ENCODE data around the gene ATOSB.

Gene ATOSB

GRCh38 chr9:35107297-35108290 lies 8.1 kb downstream of the ATOSB start:
- H3K4me3 ChIP-seq (ENCODE audit: control insufficient read depth, low read depth, low read length) = no peak overlapping the region
- no peak for DNase-seq (ENCODE audit: low read depth)
- TF ChIP-seq CTCF (IDR thresholded peaks at IDR 0.05; ENCODE audit: control insufficient read depth, insufficient read depth, low read depth, low read length, missing control alignments) = no peak

GRCh38 chr9:35106343-35106730 lies 9.3 kb downstream of the ATOSB start:
- no peak for TF ChIP-seq CTCF (IDR thresholded peaks at IDR 0.05; ENCODE audit: control insufficient read depth, insufficient read depth, low read depth, low read length, missing control alignments)
- no peak overlapping the region for H3K4me3 ChIP-seq (ENCODE audit: control insufficient read depth, low read depth, low read length)
- no peak for DNase-seq (ENCODE audit: low read depth)

- TF ChIP-seq CTCF (IDR thresholded peaks at IDR 0.05; ENCODE audit: control insufficient read depth, insufficient read depth, low read depth, low read length, missing control alignments) = no peak
These were observed 9.9 kb downstream of the ATOSB start for GRCh38 chr9:35105571-35106342.

GRCh38 chr9:35105126-35105525 lies 10.5 kb downstream of the ATOSB start:
- no peak overlapping the region for H3K4me3 ChIP-seq (ENCODE audit: control insufficient read depth, low read depth, low read length)
- no peak for DNase-seq (ENCODE audit: low read depth)
- no peak for TF ChIP-seq CTCF (IDR thresholded peaks at IDR 0.05; ENCODE audit: control insufficient read depth, insufficient read depth, low read depth, low read length, missing control alignments)

More at GRCh38 chr9:35105571-35106342, 9.9 kb downstream of the ATOSB start:
- H3K4me3 ChIP-seq (ENCODE audit: control insufficient read depth, low read depth, low read length) = no peak overlapping the region
- DNase-seq (ENCODE audit: low read depth) = no peak

- DNase-seq (ENCODE audit: low read depth) = no peak
- TF ChIP-seq CTCF (IDR thresholded peaks at IDR 0.05; ENCODE audit: control insufficient read depth, insufficient read depth, low read depth, low read length, missing control alignments) = no peak
- no peak overlapping the region for H3K4me3 ChIP-seq (ENCODE audit: control insufficient read depth, low read depth, low read length)
These were observed 11.1 kb downstream of the ATOSB start for GRCh38 chr9:35104586-35104985.

- H3K4me3 ChIP-seq (ENCODE audit: control insufficient read depth, low read depth, low read length) = peak overlapping the region; percentile 52
- TF ChIP-seq CTCF (IDR thresholded peaks at IDR 0.05; ENCODE audit: control insufficient read depth, insufficient read depth, low read depth, low read length, missing control alignments) = no peak
These were observed 11.9 kb downstream of the ATOSB start for GRCh38 chr9:35103660-35104191.

More at GRCh38 chr9:35103660-35104191, 11.9 kb downstream of the ATOSB start:
- no peak for DNase-seq (ENCODE audit: low read depth)

All from AG09309 (cell line).